Spleen (tissue), 7 donors: ENCODE data around the gene TEX53.

ENCODE experiments used
- POLR2A ChIP-seq, 3 donors: fragments of 450-650 bp; IDR thresholded peaks; one replicate each; pipeline ENCODE4 v1.5.1; 2017; ENCODE audit warnings: antibody characterized with exemption in 3 of 3, mild to moderate bottlenecking in 1 of 3
- POLR2AphosphoS5 ChIP-seq, 3 donors: sonication (generic); formaldehyde crosslinking; IDR thresholded peaks; one replicate each; pipeline ENCODE4 v1.5.1; 2017; ENCODE audit warnings: antibody characterized with exemption in 3 of 3
- TF ChIP-seq, protein P1 (sequence below), 11 experiments: fragments of 200-600 bp in 7 of 11; fragments of 450-650 bp in 4 of 11; sonication (generic) in 4 of 11; IDR thresholded peaks in 8 of 11; conservative IDR thresholded peaks in 3 of 11; 1 replicate in 7 of 11; 2 replicates in 4 of 11; pipeline versions ENCODE4 v1.4.0 to v1.8.0; 2016 to 2021; ENCODE audit warnings: antibody characterized with exemption in 11 of 11, inconsistent platforms in 4 of 11, mild to moderate bottlenecking in 1 of 11
- donor health status: DM: no; HTN: no; CAD: no; lungs with moderate emphysema.
- donor health status: DM: no; HTN: no; CAD: no.
- donor health status: DM: no; HTN: no; CAD: no.

DNA sequence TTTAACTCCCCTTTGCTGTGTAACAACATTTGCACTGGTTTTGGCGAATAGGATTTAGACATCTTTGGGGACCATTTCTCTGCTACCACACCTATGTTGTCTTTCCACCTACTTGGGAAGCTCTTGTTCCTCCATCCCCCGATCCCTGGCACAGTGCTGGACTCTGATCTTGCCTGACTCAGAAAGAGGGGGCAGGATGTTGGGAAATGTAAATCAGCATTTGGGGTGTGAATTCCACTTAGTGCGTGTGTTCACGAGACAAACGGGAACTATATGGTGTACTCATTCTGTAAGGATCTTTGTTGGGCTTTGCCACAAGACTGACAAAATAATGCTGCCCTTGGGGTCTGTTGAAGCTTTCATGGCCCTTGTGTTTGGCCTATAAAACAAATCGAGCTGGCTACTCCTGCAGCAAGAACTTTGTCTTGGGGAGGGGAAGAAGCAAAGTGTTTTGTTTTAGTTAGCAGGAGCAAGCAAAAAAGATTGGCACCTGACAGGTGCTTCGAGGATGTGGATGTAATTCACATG lies 28.0 kb downstream of the TEX53 start:
- TF ChIP-seq POLR2A (IDR thresholded peaks at IDR 0.05) (no peak), POLR2AphosphoS5 (IDR thresholded peaks at IDR 0.05) (no peak)
- TF ChIP-seq, protein P1, sequence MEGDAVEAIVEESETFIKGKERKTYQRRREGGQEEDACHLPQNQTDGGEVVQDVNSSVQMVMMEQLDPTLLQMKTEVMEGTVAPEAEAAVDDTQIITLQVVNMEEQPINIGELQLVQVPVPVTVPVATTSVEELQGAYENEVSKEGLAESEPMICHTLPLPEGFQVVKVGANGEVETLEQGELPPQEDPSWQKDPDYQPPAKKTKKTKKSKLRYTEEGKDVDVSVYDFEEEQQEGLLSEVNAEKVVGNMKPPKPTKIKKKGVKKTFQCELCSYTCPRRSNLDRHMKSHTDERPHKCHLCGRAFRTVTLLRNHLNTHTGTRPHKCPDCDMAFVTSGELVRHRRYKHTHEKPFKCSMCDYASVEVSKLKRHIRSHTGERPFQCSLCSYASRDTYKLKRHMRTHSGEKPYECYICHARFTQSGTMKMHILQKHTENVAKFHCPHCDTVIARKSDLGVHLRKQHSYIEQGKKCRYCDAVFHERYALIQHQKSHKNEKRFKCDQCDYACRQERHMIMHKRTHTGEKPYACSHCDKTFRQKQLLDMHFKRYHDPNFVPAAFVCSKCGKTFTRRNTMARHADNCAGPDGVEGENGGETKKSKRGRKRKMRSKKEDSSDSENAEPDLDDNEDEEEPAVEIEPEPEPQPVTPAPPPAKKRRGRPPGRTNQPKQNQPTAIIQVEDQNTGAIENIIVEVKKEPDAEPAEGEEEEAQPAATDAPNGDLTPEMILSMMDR (IDR thresholded peaks at IDR 0.05 in 8 of 11, conservative IDR thresholded peaks at IDR 0.05 in 3 of 11) = no peak
